NCI-H2029 (cell line): ENCODE results near the gene AMER1.
"Not testable (repeated sequence)": the region's sequence is repeated elsewhere in the genome, so short reads cannot be mapped to it uniquely, and the experiment has no call there.

Experiments
- DNase-seq: peaks from one replicate; lab custom pipeline; 2025; lab: John Stamatoyannopoulos, UW

The AMER1 gene

DNA sequence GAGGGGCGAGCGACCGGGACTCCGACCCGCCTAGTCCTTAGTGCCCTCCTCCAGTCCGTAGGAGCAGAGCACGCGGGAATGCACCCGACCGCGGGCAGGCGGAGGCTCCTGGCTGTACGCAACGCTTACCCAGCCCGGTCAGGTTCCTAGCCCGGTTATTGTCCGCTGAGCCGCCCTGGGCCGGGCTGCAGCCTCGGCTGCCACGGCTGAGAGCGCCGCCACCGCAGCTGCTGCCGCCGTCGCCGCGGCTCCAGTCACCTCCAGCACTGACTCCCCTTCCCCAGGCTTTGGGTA, at the start of gene AMER1:
AMER1 (minus strand) TSS at position 268 of the 294 bp plus-strand sequence. CDS start 12,422 bp downstream, outside the sequence.
- DNase-seq = peak; percentile 64

DNA sequence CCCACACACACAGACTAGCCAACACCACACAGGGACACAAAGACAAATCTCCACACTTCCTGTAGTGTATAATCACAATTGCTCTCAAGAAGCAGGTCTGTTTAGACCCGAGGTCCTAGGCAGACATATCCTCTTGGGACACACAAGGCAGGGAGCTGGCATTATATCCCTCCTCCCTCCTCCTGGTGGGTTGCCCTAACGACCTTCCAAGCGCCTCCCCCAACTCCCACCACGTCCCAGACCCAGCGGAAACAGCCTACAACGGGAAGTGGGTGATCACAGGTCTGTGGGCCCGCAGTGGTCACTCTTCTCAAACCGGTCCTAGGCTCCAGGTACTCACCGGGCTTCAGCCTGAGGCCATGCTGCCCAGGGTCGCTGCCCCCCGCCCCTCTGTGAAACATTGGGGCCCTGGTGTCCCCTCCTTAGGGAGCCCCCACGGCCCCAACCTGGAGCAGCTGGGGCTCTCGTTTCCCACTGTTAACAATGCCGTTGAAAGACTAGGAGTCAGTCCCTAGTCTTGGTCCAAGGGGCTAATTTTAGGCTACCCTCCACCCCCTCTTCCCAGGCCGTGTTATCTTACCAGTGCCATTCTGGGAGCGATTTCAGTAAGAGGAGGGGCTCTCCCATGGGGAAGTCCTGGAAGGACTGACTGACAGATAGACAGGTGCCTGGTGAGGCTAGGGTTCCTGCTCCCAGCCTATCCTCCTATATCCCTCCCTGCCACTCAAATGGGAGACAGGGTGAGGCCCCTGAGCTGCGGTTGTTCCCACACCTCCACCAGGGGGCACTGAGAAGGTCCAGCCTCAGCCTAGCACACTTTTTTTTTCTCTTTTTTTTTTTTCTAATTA, 24.8 kb upstream of the AMER1 start, which contains the start of gene ASB12:
ASB12 (minus strand) TSS at position 485 of the 848 bp plus-strand sequence. CDS start 4,957 bp downstream, outside the sequence.
- no peak for DNase-seq

- DNase-seq = no peak
Measured at GRCh38 chrX:64229154-64229553, 23.6 kb upstream of the AMER1 start.

- no peak for DNase-seq
Measured at GRCh38 chrX:64218023-64218422, 12.5 kb upstream of the AMER1 start.

GRCh38 chrX:64213989-64214388, 8.5 kb upstream of the AMER1 start:
- not testable (repeated sequence) for DNase-seq

DNA sequence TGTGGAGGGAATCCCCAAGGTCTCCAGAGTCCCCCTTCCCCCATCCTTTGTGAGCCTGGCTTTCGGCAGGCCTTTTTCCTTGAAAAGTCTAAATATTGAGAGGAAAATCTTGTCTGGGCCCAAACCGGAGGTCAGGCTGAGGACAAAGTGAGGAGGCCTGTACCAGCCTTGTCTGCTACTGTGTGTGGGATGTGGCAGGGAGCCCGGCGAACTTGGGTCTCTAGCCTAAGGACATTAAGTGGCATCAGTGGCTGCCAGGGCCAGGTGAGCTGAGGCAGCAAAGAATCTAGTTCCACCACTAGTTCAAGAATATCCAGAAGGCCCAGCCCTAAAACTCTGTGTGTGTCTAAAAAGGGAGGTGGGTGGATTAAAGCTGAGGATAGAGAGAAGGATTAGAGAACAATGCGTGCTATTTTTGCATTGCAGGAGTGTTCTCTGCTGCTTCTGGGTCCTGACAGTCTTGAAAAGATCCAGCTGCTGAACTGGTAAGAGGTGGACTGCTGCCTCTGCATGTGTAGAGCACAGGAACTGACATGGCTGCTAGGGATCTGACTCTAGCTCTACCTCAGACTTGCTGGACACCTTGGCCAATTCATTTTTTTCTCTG, 1.2 kb upstream of the AMER1 start:
- DNase-seq = no peak

DNA sequence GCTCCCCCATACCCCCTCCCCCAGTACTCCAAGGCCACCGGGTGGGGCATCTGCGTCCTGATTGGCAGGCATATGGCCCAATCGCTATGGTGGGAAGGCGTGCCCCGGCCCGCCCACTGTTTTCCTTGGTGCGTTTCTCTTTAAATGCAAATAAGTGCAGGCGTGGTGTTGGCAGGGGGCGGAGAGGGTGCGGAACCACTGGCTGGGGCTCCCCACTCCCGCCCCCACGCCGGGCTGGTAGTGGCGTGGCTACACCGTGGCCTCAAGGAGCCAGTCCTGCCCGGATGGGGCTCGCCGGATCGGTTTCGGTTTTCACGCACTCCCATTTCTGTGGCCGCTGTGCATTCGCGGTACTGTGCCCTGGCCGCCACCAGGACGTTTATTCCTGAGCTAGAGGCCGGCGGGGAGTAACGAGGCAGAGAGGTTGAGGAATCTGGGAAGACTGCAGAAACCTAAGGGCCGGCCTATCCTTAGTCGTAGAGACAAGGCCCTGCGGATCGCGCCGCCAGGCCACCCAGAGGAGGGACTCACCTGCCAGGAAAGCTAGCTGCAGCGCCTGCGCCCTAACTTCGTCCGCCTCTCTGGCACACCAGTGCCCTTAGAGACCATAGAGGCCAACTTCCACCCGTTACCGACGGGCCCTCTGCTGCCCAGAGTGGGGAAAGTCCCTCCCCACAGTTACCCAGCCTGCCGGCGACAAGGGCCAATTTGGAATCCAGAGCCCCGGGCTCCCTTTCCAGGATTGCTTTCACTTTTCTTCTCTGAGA, 410 bp upstream of the AMER1 start:
- peak; percentile 82 for DNase-seq

GRCh38 chrX:64204701-64205440, 637 bp downstream of the AMER1 start:
- DNase-seq = no peak

DNA sequence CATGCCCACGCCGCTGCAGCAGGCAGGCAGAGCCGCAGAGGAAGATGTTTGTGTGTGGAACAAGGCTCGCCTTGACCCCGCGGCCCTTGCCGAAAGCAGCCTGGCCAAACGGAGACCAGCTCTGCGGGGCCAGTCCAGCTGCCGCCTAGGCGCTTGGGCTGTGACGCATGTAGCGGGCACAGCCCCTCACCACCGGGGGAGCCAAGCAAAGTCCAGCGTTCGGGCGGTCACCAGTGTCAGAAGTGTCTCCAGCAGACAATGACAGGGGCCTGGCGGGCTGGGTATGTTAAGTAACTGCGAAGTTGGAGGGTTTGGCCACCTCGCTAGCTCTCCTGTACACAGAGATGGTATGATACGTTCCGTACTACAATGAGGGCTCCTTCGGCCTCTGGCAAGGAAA, 1.3 kb downstream of the AMER1 start:
- no peak for DNase-seq

GRCh38 chrX:64202808-64203325, 2.6 kb downstream of the AMER1 start:
- DNase-seq = no peak

GRCh38 chrX:64198036-64198435, 7.5 kb downstream of the AMER1 start:
- DNase-seq = no peak

- DNase-seq = no peak
Measured at GRCh38 chrX:64196606-64197005, 8.9 kb downstream of the AMER1 start.

- DNase-seq = no peak
Measured at GRCh38 chrX:64195862-64196261, 9.6 kb downstream of the AMER1 start.

DNA sequence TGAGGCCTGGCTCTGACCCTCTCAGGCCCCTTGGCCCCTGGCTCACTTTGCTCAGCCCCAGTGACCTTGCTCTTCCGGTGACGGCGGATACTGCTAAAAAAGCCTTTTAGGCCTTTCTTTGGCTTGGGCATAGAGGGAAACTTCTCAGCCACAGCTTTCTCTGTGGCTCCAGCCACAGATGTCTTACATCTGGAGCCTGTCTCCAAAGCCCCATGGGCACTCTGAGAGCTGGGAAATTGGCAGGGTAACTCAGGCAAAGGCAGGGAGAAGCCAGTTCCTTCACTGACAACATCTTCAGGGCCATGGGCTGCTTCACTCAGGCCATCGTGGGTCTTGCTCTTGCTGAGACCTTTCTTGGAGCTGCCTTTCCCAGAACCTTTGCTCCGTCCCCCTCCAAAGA, 12.8 kb downstream of the AMER1 start:
- no peak for DNase-seq

DNA sequence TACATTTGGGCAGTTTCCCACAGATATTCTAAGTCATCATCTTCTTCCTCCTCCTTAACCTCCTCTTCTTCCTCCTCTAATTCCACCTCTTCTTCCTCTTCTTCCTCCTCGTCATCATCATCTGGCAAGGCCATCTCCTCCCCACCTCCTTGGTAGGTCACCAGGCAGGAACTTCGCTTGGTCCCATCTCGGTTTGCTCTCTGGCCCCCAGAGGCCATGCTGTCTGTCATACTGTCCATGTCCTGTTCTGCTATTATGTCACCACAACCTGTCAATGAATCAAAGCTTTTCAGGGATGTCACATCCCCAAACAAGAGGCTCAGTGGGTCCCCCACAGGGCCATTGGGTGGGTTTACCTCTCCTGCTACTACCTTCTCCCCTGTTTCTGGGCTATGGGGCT, 13.5 kb downstream of the AMER1 start:
- DNase-seq = no peak

GRCh38 chrX:64191281-64192010, 14.1 kb downstream of the AMER1 start:
- DNase-seq = no peak

GRCh38 chrX:64190136-64190740, 15.3 kb downstream of the AMER1 start:
- DNase-seq = no peak

DNA sequence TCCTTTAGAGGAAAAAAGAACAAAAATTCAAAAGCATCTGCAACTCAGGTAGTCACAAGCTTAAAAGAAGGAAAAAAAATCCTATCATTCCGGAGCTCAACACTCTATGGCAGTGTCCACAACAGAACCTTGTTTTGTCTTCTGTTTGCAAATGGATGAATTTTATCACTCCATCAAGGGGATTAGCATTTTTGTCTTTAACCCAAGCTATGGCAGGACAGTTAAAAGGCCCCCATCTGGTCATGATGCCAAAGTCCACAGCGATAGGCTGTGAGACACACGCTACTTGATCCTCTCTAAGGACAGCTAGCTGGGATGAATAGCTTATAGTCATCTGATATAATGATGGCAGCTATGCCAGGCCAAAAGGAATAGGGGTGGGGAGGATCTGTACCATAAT, 16.6 kb downstream of the AMER1 start:
- no peak for DNase-seq

- DNase-seq = no peak
Measured at GRCh38 chrX:64187762-64188150, 17.8 kb downstream of the AMER1 start.

GRCh38 chrX:64186974-64187761, 18.3 kb downstream of the AMER1 start:
- no peak for DNase-seq
